WI38 (cell line): ENCODE measurements around the gene MRPL19.
"Not testable (repeated sequence)": the region's sequence is repeated elsewhere in the genome, so short reads cannot be mapped to it uniquely, and the experiment has no call there.

Experiments used
- H3K4me3 ChIP-seq: 2 replicates; pipeline ENCODE4 v1.5.1; 2011; ENCODE audit warnings: low read depth, mild to moderate bottlenecking, control low read depth, low read length
- TF ChIP-seq, protein P1 (sequence below): IDR thresholded peaks from 2 replicates; pipeline ENCODE4 v1.5.1; 2012; ENCODE audit warnings: low read depth, mild to moderate bottlenecking, control low read depth, low read length

MRPL19 gene

GRCh38 chr2:75680402-75680801 lies 33.8 kb downstream of the MRPL19 start:
- TF ChIP-seq, protein P1, sequence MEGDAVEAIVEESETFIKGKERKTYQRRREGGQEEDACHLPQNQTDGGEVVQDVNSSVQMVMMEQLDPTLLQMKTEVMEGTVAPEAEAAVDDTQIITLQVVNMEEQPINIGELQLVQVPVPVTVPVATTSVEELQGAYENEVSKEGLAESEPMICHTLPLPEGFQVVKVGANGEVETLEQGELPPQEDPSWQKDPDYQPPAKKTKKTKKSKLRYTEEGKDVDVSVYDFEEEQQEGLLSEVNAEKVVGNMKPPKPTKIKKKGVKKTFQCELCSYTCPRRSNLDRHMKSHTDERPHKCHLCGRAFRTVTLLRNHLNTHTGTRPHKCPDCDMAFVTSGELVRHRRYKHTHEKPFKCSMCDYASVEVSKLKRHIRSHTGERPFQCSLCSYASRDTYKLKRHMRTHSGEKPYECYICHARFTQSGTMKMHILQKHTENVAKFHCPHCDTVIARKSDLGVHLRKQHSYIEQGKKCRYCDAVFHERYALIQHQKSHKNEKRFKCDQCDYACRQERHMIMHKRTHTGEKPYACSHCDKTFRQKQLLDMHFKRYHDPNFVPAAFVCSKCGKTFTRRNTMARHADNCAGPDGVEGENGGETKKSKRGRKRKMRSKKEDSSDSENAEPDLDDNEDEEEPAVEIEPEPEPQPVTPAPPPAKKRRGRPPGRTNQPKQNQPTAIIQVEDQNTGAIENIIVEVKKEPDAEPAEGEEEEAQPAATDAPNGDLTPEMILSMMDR: no peak
- no peak overlapping the region for H3K4me3 ChIP-seq

DNA sequence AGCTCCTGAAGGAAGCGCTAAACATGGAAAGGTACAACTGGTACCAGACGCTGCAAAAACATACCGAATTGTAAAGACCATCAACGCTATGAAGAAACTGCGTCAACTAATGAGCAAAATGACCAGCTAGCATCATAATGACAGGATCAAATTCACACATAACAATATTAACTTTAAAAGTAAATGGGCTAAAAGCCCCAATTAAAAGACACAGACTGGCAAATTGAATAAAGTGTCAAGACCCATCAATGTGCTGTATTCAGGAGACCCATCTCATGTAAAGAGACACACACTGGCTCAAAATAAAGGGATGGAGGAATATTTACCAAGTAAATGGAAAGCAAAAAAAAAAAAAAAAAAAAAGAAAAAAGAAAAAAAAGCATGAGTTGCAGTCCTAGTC lies 36.8 kb downstream of the MRPL19 start:
- H3K4me3 ChIP-seq: not testable (repeated sequence)

DNA sequence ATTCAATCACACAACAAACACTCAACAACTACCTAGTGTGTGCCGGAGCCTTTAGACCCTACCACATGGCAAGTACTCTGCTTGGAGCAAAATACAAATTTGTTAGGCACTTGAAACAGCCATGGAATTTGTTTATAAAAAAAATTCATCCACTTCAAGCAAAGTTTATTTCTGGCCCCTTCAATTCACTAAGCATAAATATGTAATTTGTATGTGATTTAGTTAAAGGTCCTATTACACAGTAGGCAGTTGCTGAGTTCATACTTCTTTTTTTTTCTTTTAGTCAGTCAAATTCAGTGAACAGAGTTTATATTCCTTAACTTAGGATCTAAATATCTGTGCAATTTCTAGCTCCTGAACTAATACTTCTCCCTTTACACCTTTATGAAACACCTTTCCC lies 41.6 kb downstream of the MRPL19 start:
- TF ChIP-seq, protein P1: no peak
- no peak overlapping the region for H3K4me3 ChIP-seq

GRCh38 chr2:75698918-75699317 lies 52.3 kb downstream of the MRPL19 start:
- no peak overlapping the region for H3K4me3 ChIP-seq
- TF ChIP-seq, protein P1: no peak

GRCh38 chr2:75702593-75702992 lies 56.0 kb downstream of the MRPL19 start:
- TF ChIP-seq, protein P1: no peak
- H3K4me3 ChIP-seq: no peak overlapping the region

DNA sequence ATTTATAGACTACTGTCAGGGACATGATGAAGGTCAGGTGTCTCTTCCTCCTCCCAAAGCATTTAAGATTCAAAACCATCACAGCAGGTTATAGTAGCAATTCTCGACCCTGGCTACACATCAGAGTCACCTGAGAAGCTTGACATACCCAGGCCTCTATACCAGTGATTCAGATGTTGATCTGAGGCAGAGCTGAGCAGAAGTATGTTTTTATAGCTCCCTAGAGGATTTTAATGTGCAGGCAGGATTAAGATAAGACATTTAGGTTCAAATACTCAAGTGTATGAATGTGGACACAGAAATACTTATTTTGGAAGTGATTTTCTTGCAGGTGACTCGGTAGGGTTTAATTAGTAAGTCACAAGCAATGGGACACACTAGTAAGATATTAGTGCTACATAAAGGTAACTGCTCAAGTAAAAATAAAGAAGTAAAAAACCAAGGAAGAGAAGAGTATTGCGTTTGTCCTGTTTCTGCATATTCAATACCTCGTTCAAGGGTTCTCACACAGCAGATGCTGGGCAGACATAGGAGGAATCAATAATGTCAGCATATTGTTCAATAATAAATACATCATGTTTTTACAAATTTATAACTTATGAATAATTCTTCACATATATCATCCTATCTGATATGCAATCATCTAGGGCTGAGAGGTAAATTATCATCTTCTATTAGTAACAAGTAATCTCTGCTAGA lies 57.2 kb downstream of the MRPL19 start:
- TF ChIP-seq, protein P1: no peak
- no peak overlapping the region for H3K4me3 ChIP-seq

DNA sequence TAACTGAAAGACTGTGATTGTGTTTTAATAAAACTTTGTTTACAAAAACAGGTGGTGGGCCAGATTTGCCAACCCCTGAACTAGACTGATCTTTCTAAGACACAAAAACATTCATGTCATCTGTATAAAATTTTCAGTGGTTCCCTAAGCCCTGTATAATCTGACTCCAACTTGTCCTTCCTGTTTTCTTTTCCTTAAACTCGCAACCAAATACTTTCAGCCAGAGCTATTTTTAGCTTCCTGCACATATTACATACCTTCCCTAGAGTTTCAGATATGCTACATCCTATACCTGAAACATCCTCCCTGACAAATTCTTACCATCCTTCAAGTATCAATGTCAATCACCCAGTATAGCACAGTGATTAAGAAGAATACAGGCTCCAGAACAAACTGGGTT lies 59.3 kb downstream of the MRPL19 start:
- TF ChIP-seq, protein P1: no peak
- no peak overlapping the region for H3K4me3 ChIP-seq

GRCh38 chr2:75707901-75708300 lies 61.3 kb downstream of the MRPL19 start:
- H3K4me3 ChIP-seq: no peak overlapping the region
- TF ChIP-seq, protein P1: no peak
